IPS-18c (cell line): ENCODE data around the gene RPS6KA3.
"Not testable (repeated sequence)": the region's sequence is repeated elsewhere in the genome, so short reads cannot be mapped to it uniquely, and the experiment has no call there.

Source experiments
- H3K4me3 ChIP-seq: 2 replicates; pipeline ENCODE4 v1.7.0; 2013; ENCODE audit warnings: low read depth, mild to moderate bottlenecking, low read length, moderate library complexity; ENCODE audit not compliant: insufficient read depth
- H3K9me3 ChIP-seq: one replicate; pipeline ENCODE4 v1.6.1; 2013; ENCODE audit warnings: mild to moderate bottlenecking, low read length, moderate library complexity; ENCODE audit not compliant: control insufficient read depth, insufficient read depth

RPS6KA3 gene

DNA sequence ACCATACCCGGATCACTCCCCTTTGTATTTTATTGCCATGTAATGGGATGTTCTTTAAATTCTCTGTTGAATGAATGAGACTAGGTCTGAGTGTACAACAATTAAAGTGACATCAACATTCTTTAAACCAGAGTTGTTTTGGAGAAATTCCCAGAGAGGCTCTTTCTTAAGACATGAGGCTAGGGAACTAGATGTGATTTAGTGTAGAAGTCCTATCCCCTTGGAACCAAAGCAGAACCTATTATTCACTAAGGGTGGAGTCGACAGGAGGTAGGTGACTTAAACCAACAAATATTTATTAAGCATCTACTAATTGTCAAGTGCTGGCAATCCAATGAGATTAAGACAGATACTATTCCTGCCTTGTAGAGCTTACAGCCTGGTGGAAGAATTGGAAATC, 126.7 kb downstream of the RPS6KA3 start:
- Histone ChIP-seq H3K9me3 (peaks cover 2% of the 10 kb centered on the region), H3K4me3 (peak overlapping the region; percentile 66)

DNA sequence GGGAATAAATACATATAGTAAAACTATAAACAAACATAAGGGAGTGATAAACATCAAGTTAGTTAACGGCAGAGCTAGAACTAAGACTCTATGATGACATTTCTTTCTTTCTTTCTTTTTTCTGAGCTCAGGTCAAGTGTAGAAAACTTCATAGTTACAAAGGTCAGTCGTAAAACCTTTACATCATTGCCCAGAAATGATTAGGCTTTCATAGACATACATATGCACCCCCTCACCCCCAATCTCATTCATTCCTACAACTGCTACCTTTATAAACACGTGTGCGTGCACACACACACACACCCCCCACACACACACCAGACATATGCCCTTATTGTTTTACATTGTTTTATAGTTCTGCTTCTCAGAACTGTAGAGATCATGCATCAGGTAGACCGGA, 130.8 kb downstream of the RPS6KA3 start:
- Histone ChIP-seq H3K4me3 (no peak overlapping the region), H3K9me3 (no peaks in the 10 kb centered on the region)

DNA sequence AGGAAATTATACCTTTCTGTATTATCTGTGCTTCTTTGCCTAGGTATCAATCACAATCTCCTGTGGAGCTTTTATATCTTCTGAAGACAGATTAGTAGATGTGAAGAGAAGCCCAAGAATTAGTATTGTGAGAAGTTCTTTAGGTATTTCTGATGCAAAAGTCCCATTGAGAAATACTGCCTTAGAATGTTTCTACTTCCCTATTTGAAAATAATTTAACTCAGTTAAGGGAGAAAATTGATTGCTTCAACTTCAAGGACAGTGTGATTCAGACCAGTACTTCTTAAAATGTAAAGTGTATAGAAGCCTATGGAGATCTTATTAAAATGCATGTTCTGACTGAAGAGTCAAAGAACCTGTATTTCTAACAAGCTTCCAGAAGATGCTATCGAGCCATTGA, 134.0 kb downstream of the RPS6KA3 start:
- Histone ChIP-seq H3K9me3 (no peaks in the 10 kb centered on the region), H3K4me3 (no peak overlapping the region)

DNA sequence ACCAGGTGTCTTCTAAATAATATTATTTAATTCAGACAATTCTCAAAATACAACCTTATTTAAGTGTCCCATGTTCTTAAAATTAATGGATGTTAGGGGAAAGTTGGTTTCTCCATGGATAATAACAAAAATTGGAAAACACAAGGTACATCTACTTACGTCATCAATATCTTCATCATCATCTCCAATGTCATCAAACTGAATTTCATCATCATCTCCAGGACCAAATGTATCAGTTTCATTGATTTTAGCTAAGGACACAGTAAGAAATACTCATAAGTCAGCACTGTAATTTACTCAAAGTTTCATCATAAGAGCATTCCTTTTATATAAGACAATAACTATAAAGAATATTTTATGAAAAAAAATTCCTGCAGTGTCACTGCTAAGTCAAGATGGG, 136.4 kb downstream of the RPS6KA3 start:
- H3K4me3 ChIP-seq = no peak overlapping the region
- no peaks in the 10 kb centered on the region for H3K9me3 ChIP-seq

DNA sequence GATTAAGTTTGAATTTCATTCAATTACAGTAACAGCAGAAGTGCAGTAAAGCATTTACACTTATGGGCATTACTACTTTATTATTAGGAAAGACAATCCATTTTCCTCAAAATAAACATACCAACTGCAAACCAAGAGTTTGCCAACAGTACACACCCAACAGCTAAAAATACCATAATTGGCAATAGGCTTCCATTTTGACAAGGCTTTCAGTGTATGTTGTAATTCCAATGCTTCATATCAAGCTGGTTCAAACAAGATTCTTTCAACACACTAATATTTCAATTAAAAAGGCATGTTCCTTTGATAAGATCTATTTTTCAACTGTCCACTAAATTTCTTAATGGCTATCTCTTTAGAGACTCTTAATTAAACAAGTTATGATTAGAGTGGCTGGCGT, 137.2 kb downstream of the RPS6KA3 start:
- no peaks in the 10 kb centered on the region for H3K9me3 ChIP-seq
- no peak overlapping the region for H3K4me3 ChIP-seq

DNA sequence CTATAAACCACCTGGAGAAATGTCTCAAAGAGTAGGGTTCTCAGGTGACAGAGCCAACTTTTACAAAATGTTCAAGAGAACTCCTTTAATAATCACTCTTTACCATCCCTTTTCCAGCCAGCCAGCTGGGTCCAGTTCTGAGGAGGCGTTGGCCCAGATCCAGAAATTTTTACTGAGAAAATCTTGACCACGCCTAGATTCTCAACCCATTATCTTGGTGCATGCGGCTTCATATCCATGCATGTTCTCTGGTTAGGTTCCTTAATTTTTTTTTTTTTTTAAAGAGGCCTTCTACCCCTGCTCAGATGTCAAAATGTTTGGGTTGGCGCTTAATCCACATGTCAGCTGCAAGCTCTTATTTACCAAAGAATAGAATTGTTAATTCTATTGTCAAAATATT, 138.0 kb downstream of the RPS6KA3 start:
- no peak overlapping the region for H3K4me3 ChIP-seq
- no peaks in the 10 kb centered on the region for H3K9me3 ChIP-seq

DNA sequence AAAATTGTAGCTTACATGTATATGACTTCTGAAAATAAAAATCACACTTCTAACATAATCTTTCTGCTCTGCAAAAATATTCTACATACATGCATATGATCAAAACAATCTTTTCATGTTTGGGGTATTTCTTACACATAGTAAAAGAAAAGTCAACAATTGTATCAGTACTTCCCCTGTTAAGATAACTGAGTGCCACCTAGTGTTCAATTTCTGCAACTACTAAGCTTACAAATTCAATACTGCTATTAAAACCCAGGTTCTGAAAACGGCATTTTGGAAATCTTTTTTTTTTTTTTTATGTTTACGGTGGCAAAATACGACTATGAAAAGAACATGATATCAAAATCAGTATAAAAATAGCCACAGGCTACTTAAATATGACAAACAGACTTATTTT, 139.3 kb downstream of the RPS6KA3 start:
- H3K4me3 ChIP-seq, H3K9me3 ChIP-seq: not testable (repeated sequence)

DNA sequence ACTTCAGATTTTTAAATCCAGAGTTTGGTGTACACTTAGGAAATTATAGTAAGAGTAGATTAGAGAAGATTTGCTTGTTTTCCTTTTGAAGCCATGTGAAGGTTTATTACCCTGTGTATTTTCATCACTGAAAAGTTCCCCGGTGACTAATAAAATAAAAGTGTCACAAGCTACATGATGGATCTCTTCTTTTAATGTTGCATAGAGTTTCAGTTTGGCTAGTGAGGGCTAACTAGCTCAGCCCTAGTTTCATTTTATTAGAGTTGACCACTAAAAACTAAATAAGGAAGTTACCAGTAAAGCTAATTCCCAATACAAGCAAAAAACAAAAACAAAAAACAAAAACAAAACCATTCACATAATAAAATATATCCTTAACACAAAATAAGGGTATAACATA, 139.9 kb downstream of the RPS6KA3 start:
- not testable (repeated sequence) for H3K4me3 ChIP-seq, H3K9me3 ChIP-seq

DNA sequence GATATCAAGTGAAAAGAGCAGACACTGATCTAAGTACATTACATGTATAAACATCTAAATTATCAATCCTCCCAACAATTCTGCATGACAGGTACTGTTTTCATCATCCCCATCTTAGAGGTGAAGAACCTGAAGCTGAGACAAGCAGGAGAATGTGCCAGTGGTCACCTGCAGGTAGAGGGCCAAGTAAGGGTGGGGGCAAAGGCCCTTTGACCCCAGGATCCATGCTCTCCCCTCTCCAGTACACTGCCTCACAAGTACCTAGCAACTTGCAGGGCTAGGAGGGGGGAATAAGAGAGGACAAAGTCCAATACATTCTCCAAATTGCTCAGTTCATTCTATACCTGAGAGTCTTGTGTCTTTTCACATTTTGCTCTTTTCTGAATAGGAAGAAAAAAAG, 141.7 kb downstream of the RPS6KA3 start:
- H3K4me3 ChIP-seq = no peak overlapping the region
- H3K9me3 ChIP-seq = no peaks in the 10 kb centered on the region

DNA sequence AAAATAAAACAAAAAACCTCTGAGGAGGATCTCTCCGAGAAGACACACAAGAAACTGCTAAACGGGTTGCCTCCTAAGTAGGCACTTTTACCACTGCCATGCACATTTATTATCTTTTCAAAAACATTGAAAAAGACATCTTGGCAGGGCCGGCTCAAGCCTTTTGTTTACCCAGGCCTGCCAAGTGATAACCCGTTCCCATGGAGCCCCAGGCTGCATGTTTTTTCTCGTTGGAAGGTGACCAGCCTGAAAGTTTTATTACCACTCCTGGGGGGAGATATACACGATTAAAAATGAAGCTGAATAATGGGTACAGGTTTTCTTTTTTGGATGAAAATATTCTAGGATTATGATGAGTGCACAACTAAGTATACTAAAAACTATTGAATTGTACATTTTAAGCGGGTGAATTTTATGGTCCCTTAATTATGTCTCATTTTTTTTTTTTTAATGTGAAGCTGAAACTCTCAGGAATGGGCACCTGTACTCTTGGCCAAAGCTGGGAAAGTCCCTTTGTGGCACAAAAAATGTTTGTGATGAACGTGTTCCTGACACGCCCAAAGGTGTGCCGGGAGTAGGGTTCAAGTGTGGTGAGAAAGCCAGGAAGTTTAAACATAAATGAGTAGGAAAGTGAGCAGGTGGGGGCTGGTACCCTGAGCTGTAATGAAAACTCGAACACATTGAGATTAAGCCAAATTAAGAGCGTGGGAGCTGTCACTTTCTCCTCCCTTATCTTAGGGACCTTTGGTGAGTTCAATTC, 148.5 kb downstream of the RPS6KA3 start:
- H3K4me3 ChIP-seq = no peak overlapping the region
- H3K9me3 ChIP-seq = peaks cover 9% of the 10 kb centered on the region

DNA sequence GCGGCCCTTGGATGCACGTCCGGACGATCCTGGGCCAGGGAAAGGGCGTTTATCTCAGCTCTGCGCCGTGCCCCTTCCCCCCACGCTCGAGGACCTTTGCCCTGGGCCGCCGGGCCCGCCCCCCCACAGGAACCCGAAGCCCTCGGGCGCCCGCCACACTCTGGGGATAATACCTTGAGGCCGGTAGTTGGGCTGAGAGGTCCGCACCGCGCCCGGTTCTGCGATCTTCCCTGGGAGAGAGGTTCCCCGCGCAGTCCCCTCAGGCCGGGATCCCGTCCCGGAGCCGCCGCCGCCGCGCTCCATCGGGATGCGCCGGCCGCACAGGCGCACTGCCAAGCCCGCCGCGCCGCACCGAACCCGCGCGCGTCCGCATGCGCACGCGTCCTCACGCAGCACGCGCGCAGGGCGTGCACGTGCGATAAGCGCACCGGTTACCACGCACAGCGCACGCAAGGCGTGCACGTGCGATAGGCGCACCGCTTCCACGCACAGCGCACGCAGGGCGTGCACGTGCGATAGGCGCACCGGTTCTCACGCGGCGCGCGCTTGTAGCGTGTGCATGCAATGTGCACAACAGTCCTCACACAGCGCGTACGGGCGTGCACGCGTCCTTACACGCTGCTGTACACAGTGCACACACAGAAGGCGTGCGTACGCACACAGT, 150.0 kb downstream of the RPS6KA3 start, which contains the start of gene MAP7D2:
MAP7D2 (minus strand) TSS at position 331 of the 664 bp plus-strand sequence; CDS start at position 303, 28 bp downstream.
- peaks cover 9% of the 10 kb centered on the region for H3K9me3 ChIP-seq
- H3K4me3 ChIP-seq = peak within 1 kb of the TSS; percentile 38

DNA sequence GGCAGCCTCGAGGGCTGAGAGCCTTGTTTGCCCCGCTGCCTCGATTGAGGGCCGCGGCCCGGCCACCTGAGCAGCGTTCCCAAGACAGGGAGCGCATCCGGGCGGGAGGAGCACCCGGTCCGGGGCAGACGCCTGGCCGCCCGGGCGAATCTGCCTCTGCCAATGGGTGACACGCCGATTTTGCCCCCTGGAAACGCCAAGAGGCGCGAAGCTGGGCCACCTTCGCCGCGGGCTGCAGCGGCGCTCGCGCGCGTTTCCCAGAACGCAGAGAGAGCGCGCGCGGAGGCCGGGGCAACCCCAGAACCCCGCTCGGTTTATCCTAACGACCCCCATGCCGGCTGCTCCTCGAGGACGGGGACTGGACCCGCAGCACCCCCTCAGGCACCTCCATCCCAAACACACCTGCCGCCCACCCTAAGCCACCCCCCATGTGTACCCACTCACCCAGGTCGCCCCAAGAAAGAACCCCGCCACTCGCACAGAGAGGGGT, 150.6 kb downstream of the RPS6KA3 start:
- H3K4me3 ChIP-seq = peak overlapping the region; percentile 38
- H3K9me3 ChIP-seq = peaks cover 9% of the 10 kb centered on the region

DNA sequence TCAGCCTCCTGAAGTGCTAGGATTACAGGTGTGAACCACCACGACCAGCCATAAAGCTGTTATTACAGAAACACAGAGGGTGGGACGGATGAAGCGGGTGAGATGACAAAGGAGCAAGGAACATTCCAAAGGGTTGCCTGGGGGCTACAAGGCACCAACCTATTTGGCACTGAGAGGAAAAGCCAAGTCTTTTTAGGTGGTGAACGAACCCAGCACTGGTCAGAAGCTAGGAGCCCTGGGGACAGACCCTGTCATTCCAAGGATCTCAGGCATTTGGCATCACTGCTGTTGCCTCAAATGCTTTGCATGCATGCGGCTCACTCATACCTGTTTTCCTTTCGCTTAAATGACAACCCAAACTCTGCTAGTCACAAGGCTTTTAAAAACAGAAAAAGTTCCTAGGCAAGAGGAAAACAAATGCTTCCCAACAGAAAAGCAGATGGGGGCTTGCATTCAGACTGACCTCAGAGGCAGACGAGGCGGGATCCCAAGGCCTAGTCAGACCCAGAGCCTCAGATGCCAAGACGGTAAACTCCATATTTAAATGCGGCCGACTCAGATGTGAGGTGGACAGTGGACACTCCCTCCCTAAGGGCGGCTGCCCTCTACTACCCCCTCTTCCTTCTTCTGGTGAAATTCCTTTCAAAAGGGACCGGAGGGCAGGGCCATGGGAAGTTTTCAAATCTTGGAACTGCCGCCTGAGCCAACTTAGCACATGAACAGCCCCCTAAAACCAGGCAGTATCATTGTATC, 154.5 kb downstream of the RPS6KA3 start:
- H3K9me3 ChIP-seq = peaks cover 9% of the 10 kb centered on the region
- no peak overlapping the region for H3K4me3 ChIP-seq

DNA sequence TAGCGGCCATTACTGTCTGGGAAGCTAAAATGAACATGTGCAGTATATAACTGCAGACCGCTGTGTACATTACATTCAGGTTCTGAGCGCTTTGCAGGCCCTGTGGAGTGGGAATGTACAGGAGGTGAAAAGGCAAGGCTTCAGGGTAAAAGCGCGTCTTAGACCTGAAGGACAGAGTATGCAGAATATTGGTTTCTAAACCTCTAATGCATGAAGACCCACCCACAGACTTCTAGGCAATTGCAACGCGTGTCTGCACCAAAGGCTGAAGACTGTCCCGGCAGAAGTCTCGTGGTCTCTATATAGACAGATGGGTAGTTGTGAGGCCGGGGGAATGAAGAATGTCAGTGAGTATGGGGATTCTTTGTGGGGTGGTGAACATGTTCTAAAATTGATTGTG, 155.4 kb downstream of the RPS6KA3 start:
- Histone ChIP-seq H3K4me3 (no peak overlapping the region), H3K9me3 (peaks cover 10% of the 10 kb centered on the region)

DNA sequence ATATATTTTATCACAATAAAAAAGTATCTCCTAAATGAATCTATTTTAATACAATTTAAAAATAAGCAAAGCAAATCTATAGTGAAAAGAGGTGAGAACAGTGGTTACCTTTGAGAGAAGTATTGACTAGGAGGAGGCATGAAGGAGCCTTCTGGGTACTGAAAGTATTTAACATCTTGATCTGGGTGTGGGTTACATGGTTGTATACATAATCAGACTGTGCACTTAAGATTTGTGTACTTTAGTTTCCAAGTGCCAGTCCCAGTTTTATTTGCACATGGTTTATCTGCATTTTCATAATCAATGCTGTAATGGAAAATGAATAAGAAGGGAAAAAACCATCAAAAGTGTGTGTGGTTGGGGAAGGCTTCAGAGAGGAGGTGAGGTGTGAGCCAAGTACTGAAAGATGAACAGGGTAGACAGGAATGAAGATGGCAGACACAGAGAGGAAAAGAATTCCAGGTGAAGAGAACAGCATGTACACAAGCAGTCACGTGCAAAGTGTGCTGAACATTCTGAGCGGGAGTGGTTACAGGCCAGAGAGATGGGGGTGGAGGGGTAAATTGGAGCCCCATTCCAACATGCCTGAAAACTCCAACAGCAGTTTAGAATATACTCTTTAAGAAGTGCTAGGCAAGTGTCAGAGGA, 164.7 kb downstream of the RPS6KA3 start:
- Histone ChIP-seq H3K9me3 (peaks cover 6% of the 10 kb centered on the region), H3K4me3 (no peak overlapping the region)
